GM19023 (cell line): Measurements from ENCODE around the gene MTCH1.
"Not testable (repeated sequence)": the region's sequence is repeated elsewhere in the genome, so short reads cannot be mapped to it uniquely, and the experiment has no call there.

ENCODE experiments used
- ATAC-seq: cut with Tn5 transposase; IDR thresholded peaks from one replicate; pipeline ENCODE4 v1.9.1; 2021; ENCODE audit warnings: mild to moderate bottlenecking, moderate library complexity; ENCODE audit not compliant: unreplicated experiment

MTCH1 gene

GRCh38 chr6:36999061-36999750 lies 13.2 kb upstream of the MTCH1 start:
- no peak for ATAC-seq

- ATAC-seq, result no peak
Measured at GRCh38 chr6:36998723-36999038, 12.7 kb upstream of the MTCH1 start.

- no peak for ATAC-seq
Measured at GRCh38 chr6:36997811-36998722, 12.1 kb upstream of the MTCH1 start.

- not testable (repeated sequence) for ATAC-seq
Measured at GRCh38 chr6:36990401-36990800, 4.4 kb upstream of the MTCH1 start.

- no peak for ATAC-seq
Measured at GRCh38 chr6:36989264-36989663, 3.3 kb upstream of the MTCH1 start.

- no peak for ATAC-seq
Measured at GRCh38 chr6:36986704-36987047, 680 bp upstream of the MTCH1 start.

- no peak for ATAC-seq
Measured at GRCh38 chr6:36985417-36985807, 584 bp downstream of the MTCH1 start.

- ATAC-seq, result no peak
Measured at GRCh38 chr6:36984581-36985416, 1.2 kb downstream of the MTCH1 start.

- ATAC-seq, result no peak
Measured at GRCh38 chr6:36983538-36983937, 2.5 kb downstream of the MTCH1 start.

GRCh38 chr6:36980876-36981619 lies 4.9 kb downstream of the MTCH1 start:
- ATAC-seq, result no peak

- no peak for ATAC-seq
Measured at GRCh38 chr6:36980129-36980528, 5.9 kb downstream of the MTCH1 start.

- no peak for ATAC-seq
Measured at GRCh38 chr6:36979347-36979742, 6.7 kb downstream of the MTCH1 start.

GRCh38 chr6:36978421-36979346 lies 7.3 kb downstream of the MTCH1 start:
- no peak for ATAC-seq

- no peak for ATAC-seq
Measured at GRCh38 chr6:36977470-36977941, 8.5 kb downstream of the MTCH1 start.

- no peak for ATAC-seq
Measured at GRCh38 chr6:36976931-36977330, 9.1 kb downstream of the MTCH1 start.

- no peak for ATAC-seq
Measured at GRCh38 chr6:36976509-36976908, 9.5 kb downstream of the MTCH1 start.

GRCh38 chr6:36976007-36976264 lies 10.1 kb downstream of the MTCH1 start:
- no peak for ATAC-seq

- ATAC-seq, result no peak
Measured at GRCh38 chr6:36975231-36976006, 10.6 kb downstream of the MTCH1 start.

- ATAC-seq, result no peak
Measured at GRCh38 chr6:36973647-36974046, 12.3 kb downstream of the MTCH1 start.
